Measurements from ENCODE around the gene PRKCQ. TPM values are rescaled to one million over a fixed set of nuclear protein-coding genes. Genes with fewer than 3 reads are reported as not detected.

The PRKCQ gene
- total RNA-seq, 1 experiment from 2014 or later: 0.73 TPM

GRCh38 chr10:6379015-6379776, 200.9 kb downstream of the PRKCQ start:
- CTCF ChIA-PET: no interaction called here
- Mint-ChIP-seq H3K36me3 (ENCODE audit: insufficient read depth, unreplicated experiment) (peaks cover 13% of the 10 kb centered on the region), H3K9me3 (ENCODE audit: low read depth, unreplicated experiment) (peaks cover 8% of the 10 kb centered on the region), H3K27me3 (ENCODE audit: unreplicated experiment) (no peaks in the 10 kb centered on the region), H3K4me3 (ENCODE audit: low read depth, unreplicated experiment) (no peak overlapping the region), H3K27ac (ENCODE audit: unreplicated experiment) (no peak overlapping the region), H3K4me1 (ENCODE audit: low read depth, unreplicated experiment) (peaks cover 14% of the 10 kb centered on the region)
- DNase-seq: no peak
- TF ChIP-seq, protein P1, sequence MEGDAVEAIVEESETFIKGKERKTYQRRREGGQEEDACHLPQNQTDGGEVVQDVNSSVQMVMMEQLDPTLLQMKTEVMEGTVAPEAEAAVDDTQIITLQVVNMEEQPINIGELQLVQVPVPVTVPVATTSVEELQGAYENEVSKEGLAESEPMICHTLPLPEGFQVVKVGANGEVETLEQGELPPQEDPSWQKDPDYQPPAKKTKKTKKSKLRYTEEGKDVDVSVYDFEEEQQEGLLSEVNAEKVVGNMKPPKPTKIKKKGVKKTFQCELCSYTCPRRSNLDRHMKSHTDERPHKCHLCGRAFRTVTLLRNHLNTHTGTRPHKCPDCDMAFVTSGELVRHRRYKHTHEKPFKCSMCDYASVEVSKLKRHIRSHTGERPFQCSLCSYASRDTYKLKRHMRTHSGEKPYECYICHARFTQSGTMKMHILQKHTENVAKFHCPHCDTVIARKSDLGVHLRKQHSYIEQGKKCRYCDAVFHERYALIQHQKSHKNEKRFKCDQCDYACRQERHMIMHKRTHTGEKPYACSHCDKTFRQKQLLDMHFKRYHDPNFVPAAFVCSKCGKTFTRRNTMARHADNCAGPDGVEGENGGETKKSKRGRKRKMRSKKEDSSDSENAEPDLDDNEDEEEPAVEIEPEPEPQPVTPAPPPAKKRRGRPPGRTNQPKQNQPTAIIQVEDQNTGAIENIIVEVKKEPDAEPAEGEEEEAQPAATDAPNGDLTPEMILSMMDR (IDR thresholded peaks at IDR 0.05; ENCODE audit: unreplicated experiment): no peak
- intact Hi-C loops (cut with micrococcal nuclease; ENCODE audit: unreplicated experiment): no loop called here
- no TSS peak for BruUV-seq (replicated peaks)

Measured in Calu3 (cell line).